ENCODE data around the gene PGC.

- TF ChIP-seq, protein P1, sequence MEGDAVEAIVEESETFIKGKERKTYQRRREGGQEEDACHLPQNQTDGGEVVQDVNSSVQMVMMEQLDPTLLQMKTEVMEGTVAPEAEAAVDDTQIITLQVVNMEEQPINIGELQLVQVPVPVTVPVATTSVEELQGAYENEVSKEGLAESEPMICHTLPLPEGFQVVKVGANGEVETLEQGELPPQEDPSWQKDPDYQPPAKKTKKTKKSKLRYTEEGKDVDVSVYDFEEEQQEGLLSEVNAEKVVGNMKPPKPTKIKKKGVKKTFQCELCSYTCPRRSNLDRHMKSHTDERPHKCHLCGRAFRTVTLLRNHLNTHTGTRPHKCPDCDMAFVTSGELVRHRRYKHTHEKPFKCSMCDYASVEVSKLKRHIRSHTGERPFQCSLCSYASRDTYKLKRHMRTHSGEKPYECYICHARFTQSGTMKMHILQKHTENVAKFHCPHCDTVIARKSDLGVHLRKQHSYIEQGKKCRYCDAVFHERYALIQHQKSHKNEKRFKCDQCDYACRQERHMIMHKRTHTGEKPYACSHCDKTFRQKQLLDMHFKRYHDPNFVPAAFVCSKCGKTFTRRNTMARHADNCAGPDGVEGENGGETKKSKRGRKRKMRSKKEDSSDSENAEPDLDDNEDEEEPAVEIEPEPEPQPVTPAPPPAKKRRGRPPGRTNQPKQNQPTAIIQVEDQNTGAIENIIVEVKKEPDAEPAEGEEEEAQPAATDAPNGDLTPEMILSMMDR (IDR thresholded peaks at IDR 0.05): no peak
- no peak for TF ChIP-seq EZH2 (IDR thresholded peaks at IDR 0.05; ENCODE audit: borderline replicate concordance, insufficient read depth, low read depth, low read length, poor library complexity, severe bottlenecking)
Observed at GRCh38 chr6:41789390-41789724, 42.2 kb upstream of the PGC start.
